ENCODE measurements around the gene OBSL1.

- TF ChIP-seq, protein P1, sequence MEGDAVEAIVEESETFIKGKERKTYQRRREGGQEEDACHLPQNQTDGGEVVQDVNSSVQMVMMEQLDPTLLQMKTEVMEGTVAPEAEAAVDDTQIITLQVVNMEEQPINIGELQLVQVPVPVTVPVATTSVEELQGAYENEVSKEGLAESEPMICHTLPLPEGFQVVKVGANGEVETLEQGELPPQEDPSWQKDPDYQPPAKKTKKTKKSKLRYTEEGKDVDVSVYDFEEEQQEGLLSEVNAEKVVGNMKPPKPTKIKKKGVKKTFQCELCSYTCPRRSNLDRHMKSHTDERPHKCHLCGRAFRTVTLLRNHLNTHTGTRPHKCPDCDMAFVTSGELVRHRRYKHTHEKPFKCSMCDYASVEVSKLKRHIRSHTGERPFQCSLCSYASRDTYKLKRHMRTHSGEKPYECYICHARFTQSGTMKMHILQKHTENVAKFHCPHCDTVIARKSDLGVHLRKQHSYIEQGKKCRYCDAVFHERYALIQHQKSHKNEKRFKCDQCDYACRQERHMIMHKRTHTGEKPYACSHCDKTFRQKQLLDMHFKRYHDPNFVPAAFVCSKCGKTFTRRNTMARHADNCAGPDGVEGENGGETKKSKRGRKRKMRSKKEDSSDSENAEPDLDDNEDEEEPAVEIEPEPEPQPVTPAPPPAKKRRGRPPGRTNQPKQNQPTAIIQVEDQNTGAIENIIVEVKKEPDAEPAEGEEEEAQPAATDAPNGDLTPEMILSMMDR (conservative IDR thresholded peaks at IDR 0.05; ENCODE audit: low read depth, low read length): no peak
- TF ChIP-seq SMC3 (IDR thresholded peaks at IDR 0.05; ENCODE audit: low read depth, low read length) (no peak), BHLHE40 (IDR thresholded peaks at IDR 0.05; ENCODE audit: low read depth, low read length) (no peak), RFX5 (IDR thresholded peaks at IDR 0.05; ENCODE audit: low read depth, low read length) (no peak), MXI1 (IDR thresholded peaks at IDR 0.05; ENCODE audit: borderline replicate concordance, low read depth, low read length) (no peak), RAD21 (IDR thresholded peaks at IDR 0.05; ENCODE audit: low read length) (no peak), RCOR1 (IDR thresholded peaks at IDR 0.05; ENCODE audit: insufficient replicate concordance, low read length) (no peak), CHD1 (IDR thresholded peaks at IDR 0.05; ENCODE audit: low read depth, low read length) (no peak), POLR2A (IDR thresholded peaks at IDR 0.05; ENCODE audit: low read depth, low read length) (no peak), MAFK (IDR thresholded peaks at IDR 0.05; ENCODE audit: low read depth, low read length) (no peak), USF2 (IDR thresholded peaks at IDR 0.05; ENCODE audit: low read depth, low read length) (no peak)
Observed at GRCh38 chr2:219513787-219514186, 57.6 kb downstream of the OBSL1 start.
